Activated CD4-positive, alpha-beta T cell treated with anti-CD3 and anti-CD28 coated beads, Interleukin-2, amount 50 U/mL, for 4 hours (primary cell): Measurements from ENCODE around the gene RNF217.

Experiments
- DNase-seq, 2 experiments: peaks; one replicate each; pipeline ENCODE4 v3.0.0-alpha.2; 2020

RNF217 gene

DNA sequence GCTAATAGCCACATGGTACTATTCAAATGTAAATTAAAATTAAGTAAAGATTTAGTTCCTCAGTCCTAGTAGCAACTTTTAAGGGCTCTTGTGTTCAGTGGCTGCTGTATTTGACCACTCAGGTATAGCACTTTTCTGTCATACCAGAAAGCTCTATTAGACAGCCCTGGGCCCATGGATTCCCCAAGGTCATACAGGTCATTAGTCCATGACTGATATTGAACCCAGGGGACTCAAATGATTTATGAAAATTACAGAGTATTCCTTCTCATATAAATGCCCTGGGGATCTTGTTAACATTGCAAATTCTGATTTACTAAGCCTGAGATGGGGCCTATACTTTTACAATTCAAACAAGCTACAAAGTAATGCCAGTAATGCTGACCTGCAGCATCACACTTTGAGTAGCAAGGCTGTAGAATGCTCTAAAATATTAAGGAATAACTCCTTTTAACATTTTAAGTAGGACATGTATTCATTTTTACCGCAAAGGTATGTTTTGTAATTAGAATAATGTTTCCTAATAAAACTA, 29.6 kb downstream of the RNF217 start:
- no peak for DNase-seq

DNA sequence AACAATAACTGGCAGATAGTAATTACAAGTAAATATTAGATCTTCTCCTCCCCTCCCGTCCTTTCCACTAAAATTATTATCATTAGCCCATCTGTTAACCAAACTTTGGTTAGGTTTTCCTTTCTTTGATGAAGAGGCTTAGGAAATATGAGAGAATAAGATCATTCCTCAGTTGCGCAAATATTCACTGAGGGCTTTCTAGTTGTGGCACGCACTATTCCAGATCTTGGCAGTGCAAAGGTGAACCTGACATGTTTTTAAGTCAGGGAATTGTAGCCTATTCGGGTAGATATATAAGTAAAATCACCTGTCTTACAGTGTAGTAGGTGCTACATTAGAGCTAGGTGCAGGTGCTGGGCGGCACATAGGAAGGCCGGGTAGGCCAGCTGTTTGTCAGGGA, 31.1 kb downstream of the RNF217 start:
- DNase-seq = no peak

DNA sequence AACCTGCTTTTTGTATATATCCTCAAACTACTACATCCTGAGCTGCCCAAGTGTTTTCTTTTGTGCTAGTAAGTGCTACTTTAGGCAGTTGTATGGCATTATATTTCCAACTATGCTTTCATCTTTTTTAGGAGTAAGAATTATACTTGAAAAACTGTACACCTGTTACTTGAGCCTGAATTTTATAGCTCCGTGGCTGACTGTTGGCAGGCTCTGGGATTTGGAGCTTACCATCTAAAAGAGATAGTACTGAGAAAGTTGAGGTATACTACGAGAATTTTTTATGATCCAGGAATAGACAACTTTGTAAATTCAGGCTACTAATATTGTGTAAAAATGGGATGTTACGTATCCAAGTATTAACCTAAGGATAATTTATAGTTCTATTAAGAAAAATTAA, 32.4 kb downstream of the RNF217 start:
- no peak for DNase-seq

DNA sequence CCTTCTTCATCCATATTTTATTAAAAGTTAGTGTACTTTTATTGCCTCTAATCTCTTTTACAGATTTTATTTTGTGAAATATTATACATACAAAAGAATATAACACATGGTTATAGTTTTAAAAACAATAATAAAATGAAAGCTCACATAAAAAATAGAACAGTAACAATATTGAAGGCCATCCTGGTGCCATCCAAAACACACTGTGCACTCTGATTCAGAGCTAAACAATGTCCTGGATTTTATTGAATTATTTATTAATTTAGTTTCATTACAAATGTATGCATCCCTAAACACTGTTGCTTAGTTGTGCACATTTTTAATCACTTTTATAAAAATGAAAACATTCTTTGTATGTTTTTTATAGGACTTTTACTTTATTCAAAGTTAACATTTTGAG, 32.9 kb downstream of the RNF217 start:
- DNase-seq = no peak

DNA sequence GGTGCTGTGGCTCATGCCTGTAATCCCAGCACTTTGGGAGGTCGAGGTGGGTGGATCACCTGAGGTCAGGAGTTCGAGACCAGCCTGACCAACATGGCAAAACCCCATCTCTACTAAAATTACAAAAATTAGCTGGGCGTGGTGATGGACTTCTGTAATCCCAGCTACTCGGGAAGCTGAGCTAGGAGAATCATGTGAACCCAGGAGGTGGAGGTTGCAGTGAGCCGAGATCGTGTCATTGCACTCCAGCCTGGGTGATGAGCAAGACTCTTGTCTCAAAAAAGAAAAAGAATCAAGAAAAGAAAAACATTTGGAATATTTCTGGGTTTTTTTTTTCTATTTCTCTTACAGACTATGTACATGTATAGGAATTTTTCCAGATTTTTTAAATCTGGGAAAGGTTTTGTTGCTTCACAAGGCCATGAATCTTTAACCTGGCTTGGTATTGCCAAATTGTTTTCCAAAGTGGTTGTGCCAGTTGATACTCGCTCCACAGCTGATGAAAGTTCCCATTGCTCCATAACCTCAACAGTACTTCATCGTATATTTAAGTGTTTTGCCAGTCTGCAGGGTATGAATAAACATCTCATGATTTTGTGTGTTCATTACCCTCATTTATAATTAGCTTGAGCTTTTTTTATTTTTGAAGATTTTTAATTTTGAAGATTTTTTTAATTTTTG, 33.5 kb downstream of the RNF217 start:
- no peak for DNase-seq

DNA sequence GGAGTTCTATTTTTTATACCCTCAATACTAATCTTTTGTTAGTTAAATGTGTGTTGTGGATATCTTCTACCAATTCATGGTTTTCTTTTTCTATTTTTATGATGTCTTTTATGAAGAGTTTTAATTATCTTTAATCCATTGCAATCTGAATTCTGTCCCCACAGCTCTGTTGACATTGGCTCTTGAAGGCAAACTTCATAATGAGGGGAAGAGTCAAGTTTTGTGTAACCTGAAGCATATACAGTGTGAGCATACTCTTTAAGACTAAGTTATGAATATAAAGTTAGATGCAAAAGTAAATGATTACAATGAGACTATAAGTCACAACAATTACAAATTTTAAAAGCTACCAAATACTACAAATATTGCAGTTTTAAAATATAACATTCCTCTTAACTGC, 34.2 kb downstream of the RNF217 start:
- no peak for DNase-seq

DNA sequence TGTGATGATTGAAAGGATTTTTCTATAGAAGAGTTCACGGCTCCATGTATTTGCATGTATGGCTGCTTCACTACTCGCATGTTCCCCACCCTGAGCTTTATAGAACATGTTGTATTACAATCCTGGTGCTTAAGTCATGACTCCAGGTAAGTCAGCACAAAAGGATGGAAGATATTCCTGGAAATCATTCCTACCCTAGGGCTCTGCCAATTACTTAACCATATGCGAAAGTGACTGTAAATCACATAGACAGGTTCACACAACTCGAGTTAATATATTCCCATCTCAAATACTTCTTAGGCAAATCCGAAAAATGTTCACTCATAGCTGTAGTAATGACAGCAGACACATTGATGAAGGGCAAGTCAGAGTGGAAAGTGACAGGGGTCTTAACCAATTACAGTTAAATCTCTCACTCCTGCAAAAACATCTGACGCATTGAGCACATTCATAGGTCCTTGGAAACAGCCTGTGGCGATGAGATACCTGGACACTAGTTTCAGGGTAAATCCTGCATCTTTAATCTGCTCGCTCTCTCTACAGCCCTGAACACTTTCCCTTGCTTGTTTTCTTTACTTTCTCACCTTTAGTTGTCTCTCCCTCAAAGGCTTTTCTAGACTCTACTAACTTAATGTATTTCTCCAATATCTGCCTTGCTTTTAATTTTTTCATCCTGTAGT, 35.1 kb downstream of the RNF217 start:
- DNase-seq = no peak

DNA sequence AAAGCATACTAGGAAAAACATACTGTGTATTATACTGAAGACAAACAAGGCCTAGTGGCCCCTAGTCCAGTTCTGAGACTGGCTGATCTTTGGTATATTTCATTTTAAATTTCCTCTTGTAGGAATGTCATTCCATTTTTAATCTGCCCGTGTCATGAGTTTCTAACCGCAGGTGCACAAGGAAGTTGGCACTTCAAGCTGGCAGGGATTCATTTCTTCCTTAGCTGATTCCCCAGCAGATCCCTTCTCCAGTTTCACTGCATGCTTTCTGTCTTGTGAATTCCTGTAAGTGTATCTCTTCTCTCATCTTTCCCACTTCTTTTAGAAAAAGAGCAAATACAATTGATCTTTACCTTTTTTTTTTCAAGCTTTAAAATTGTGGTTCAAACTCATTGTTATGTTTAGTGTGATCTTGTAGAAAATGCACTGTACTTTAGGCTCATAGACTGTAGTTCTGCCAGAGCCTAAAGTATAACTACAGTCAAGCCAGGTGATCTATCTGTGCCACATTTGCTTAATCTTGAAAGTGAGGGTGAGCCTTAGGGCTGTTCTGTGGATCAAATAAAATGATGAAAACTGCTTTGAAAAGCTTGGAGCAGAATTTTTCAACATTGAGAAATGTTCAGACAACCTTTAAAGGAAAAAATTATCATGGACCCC, 37.0 kb downstream of the RNF217 start:
- DNase-seq = no peak

DNA sequence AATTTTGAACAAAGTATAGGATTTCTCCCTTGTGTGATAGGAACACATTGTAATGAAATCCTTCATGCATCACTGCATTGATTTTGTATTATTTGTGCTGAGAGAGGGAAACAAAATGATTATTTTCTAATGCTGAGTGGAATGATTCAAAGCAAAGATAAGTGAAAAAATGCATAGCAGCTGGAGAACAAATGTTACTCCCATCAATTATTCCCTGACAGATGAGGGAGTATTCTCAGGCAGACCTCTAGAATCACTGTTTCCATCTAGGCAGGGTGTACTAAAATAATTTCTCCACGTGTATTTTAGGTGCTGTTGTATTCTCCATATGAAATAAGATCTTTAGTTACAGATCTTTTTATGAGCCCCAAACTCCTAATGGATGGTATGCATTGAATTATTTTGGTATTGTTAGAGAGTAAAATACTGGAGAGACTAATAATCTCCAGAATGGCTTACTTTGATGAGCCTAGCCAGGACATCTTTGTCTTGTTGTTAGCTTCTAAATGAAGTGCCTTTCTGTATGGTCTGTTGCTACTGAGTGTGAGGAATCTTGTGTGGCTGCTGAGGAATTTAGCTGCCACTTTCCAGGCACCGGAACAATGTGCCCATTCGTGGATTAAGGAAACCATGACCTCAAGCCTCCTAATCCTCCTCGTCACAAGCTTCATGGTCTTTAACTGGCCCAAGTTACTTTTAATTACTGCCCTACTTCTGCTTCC, 39.6 kb downstream of the RNF217 start:
- DNase-seq = no peak

DNA sequence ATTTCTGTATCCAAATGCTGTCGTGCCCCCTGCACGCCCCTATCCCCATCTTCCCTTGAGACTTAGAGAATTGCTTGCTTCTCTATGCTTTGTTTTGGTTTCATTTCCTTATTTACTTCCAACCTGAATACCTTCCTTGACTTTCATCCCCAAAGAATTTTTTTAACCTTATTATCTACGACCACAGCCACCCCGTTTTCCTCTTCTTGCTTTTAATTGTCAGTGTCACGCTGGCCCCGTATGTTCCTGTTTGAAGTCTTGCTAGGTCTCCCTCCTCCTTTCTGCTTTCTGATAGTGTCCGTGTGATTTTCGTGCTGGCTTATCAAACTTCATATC, 40.1 kb downstream of the RNF217 start:
- no peak for DNase-seq

DNA sequence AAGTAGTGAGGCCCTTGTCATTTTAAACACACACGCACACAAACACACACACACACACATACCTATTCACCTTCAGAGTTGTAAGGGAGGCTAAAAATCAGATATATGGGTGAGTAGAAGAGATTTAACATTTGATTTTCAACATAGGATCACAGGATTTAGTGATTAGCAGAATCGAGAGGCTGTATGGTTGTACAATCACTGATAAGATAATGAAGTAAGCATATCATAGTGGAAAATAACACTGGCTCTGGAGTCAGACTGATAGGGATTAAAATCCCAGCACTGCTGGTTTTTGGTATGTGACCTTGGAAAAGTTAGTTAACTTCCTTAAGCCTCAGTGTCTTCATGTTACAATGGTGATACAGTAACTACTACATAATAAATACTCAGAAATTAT, 40.8 kb downstream of the RNF217 start:
- no peak for DNase-seq

DNA sequence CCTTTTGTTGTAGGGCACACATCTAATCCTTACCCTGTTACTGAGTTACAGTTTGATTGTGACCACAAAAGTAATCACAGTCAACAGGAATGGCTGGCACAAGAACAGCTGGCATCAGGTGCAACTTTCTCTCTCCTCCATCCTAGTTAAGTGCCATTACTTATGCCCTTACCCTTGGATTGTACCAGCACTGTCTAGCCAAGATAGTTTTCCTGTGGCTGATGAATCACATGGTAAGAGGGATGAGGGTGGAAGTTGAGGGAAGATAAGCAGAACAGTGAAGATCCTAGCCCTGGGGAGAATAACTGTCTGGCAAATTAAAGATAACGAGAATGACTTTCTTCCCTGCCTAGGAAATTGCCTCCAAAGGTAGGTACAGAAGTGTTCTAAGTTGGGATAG, 42.0 kb downstream of the RNF217 start:
- no peak for DNase-seq

DNA sequence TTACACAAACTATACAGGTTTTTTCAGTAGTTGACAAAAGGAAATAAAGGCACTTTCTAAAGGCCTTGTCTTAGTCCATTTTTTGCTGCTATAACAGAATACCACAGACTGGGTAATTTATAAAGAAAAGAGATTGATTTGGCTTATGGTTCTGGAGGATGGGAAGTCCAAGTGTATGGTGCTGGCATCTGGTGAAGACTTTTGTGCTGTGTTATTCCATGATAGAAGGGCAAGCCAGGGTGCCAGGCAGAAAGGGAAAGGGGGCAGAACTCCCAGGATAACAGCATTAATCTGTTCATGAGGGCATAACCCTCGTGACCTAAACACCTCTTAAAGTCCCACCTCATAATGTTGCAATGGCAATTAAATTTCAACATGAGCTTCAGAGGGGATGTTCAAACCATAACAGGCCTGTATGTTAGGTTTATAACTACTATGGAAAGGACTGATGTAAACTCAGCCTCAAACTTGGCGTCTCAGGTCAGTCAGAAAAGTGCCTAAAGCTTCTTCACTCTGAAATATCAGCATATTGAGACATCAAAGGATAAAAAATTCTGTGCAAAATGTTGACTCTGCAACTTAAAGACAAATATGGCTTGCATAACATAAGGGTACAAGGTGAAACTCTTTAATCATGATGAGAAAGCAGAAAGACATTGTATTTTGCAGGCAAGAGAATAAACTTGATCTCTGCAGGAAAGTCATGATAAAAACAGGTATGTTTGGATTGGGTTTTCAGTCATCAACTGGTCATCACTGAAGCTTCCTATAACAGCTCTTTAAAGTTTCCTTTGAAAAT, 42.8 kb downstream of the RNF217 start:
- no peak for DNase-seq

DNA sequence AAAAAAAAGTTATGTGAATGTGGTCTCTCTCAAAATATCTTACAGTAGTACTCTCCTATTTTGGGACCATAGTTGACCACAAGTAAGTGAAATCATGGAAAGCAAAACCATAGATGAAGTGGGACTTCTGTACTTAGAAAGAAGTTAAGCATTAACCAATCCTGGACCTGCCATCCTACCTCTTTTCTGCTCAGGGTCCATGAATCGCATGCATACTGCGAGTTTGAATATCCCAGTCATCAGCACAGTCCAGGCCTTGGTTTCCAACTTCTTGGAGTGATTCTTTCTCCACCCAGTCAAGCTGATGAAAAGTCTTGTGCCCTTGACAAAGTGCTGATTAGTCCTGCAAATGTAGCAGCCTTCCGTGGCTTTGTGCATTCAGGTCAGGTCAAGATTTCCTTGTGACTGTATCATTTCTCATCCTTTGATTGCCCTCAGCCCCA, 46.0 kb downstream of the RNF217 start:
- DNase-seq = no peak

DNA sequence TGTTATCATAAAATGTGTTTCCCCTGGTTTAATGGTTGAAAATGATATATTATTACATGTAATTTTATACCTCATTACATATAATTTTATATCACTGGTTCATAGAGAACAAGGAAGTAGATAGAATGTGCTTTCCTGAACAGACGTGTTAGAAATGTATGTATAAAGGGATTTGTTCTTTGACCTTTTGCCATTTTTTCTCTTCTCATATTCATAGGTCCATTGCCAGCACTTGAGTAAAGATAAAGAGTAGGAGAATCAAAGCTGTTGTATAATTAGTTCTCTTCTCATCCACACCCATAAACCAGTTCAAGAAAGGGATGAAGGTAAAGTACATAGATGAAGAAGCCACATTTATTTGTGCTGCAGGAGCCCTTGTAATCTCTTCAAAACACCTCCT, 46.7 kb downstream of the RNF217 start:
- no peak for DNase-seq

DNA sequence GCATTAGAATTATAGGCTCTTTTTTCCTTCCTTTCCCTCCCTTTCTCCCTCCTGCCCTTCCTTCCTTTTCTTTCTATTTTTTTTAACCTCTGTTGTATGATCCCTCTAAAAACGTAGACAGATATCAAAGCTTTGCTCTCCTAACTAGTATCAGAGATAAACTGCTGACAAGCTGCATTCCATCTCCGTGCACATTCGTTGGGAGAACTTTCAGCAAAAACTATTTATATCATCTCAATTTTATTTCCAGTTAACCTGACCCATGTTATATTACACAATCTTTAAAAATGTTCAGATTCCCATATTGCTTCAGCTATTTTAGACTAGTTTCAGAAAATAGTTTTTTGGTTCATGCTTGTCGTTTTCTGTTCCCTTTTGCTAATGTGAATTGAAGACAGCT, 47.3 kb downstream of the RNF217 start:
- no peak for DNase-seq

DNA sequence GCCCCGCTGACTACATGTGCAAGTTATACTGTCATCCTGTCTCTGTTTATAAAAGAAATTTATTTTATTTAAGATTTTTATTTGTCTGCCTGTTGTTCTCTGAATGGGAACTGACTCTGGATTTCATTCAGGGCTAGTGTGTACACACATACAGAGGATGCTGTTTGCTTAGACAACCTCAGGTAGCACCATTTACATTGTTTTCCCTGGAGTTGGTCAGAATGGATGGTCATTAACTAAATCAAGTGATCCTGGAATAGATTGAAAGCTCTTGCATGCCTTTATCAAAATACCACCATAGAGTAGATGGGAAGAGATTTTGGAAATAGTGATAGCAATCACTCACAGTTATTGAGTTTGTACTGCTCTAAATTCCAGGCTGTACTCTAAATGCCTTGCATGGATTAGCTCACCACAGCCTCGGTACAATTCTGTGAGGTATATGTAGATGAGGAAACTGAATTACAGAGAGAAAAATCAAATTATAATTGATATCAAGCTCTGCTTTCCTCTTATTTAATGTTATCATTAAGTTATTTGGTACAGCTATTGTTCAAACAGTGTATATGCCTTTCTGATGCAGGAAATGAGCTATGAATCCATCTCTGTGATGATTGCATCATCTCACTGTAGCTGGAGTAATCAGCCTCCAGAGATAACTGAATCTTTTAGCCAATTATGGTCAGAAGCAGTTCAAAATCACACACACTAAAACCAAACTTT, 51.9 kb downstream of the RNF217 start:
- no peak for DNase-seq

DNA sequence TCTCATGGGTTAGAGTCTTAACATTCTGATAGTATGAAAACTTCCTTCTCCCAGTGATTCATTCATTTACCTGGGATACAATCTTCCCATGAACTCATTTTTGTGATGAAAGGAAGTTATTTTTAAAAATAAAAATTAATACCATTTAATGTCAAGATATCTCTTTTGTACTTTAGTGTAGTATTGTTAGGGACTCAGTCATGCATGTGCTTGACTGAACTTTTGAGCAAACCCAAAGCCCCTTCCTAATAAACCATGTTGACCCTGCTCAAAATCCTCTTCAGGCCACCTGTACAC, 52.4 kb downstream of the RNF217 start:
- no peak for DNase-seq

DNA sequence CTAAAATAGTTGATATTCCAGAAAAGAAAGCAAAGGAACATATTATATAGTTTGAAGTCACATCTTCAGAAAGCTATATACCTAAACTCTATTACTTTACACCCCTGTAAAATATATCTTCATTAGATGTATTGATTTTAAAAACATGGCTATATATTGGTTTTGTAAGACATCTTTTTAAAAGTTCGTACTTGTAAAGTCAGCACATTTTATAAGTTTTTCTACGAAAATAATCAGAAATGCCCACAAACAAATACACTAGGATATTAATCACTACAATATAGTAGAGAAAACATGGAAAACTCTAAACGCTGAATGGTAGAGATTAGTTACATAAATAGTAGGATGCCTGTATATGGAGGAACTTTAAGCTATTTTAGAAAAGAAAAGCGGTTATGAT, 52.9 kb downstream of the RNF217 start:
- no peak for DNase-seq

DNA sequence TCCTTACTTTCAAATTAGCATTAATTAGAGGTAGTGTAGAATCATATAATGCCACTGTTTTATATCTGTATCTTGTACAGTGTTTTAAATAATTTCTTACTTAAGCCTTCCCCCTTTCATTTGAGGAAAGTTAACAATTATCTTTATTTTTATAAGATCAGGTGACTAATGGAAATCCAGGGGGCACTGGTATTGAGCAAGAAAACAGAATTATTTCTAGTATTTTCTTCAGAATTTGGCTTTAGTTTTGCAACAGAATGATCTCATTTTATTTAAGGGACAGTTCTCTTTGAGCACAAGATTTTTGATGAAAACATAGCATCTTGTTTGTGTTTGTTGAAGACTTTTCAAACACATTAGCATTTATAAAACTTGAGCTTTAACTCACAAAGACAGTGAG, 55.9 kb downstream of the RNF217 start:
- no peak for DNase-seq

DNA sequence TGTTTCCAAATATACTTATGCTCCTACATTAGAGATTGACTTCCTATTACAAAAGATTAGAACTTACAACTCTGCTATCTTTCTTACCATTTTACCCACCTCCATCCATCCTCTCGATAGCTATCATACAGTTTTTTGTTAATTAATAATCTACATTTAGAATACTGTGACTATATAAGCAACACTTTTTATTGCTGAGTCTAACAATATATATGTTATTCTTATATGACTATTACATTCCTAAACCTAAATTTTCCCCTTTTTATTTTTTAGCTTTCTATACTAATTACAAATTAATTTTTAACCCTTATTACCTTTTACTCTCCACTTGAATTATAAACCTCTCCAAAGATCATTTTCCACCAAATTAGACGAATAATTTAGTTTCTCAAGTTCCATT, 57.0 kb downstream of the RNF217 start:
- no peak for DNase-seq

DNA sequence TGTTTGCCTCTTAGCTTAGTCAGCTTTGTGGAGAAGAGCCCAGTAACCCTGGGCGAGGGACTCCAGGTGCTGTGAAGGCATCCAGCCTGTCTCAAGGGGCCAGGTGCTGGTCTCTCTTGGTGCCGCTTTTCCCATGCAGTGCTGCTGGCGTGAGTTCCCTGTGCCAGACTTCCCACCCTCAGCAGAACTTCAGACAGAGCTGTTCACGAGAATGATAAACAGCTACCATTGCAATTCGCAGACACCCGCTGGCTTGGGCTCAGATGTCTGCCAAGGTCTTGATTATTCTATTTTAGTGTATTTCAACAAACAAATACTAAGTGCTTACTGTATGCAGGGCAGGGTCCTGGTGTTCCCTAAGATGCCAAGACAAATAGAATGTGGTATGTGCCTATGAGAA, 57.7 kb downstream of the RNF217 start:
- no peak for DNase-seq
